GM12864 (cell line): ENCODE results near the gene PACRG.

Source experiments
- DNase-seq: peaks from one replicate; pipeline ENCODE4 v3.0.0-alpha.2; 2011; ENCODE audit warnings: low read depth
- H3K4me3 ChIP-seq: 2 replicates; pipeline ENCODE4 v1.5.1; 2011; ENCODE audit warnings: mild to moderate bottlenecking, low read depth, low read length, control low read depth
- TF ChIP-seq, protein P1 (sequence below): IDR thresholded peaks from 2 replicates; pipeline ENCODE4 v1.5.1; 2011; ENCODE audit warnings: low read depth, mild to moderate bottlenecking, moderate library complexity, low read length, control low read depth, inconsistent platforms; ENCODE audit errors: missing control alignments

PACRG gene

DNA sequence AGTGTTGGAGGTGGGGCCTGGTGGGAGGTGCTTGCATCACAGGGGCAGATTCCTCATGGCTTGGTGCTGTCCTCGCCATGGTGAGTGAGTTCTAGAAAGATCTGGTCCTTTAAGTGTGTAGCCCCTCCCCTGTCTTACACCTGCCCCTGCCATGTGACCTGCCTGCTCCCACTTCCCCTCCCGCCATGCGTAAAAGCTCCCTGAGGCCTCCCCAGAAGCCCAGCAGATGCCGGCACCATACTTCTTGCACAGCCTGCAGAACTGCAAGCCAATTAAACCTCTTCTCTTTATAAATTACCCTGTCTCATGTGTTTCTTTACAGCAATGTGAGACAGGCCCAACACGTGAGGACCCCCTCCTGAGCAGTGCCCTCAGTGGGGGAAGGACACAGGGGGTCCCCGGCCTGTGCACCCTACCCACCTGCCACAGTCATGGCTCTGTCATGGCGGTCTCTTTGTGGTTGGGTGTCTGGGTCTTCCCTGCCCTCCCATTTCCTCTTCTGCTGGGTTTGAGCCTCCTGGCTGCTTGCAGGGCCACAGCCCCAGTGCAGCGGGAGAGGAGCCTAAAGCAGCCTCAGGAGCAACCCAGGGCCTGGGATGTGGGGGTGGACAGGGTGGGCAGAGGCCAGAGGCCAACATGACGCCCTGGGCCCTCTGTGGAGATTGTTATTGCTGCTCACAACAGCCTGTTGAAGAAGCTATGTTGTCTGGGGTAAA is 599.5 kb downstream of the PACRG start:
- TF ChIP-seq, protein P1, sequence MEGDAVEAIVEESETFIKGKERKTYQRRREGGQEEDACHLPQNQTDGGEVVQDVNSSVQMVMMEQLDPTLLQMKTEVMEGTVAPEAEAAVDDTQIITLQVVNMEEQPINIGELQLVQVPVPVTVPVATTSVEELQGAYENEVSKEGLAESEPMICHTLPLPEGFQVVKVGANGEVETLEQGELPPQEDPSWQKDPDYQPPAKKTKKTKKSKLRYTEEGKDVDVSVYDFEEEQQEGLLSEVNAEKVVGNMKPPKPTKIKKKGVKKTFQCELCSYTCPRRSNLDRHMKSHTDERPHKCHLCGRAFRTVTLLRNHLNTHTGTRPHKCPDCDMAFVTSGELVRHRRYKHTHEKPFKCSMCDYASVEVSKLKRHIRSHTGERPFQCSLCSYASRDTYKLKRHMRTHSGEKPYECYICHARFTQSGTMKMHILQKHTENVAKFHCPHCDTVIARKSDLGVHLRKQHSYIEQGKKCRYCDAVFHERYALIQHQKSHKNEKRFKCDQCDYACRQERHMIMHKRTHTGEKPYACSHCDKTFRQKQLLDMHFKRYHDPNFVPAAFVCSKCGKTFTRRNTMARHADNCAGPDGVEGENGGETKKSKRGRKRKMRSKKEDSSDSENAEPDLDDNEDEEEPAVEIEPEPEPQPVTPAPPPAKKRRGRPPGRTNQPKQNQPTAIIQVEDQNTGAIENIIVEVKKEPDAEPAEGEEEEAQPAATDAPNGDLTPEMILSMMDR, result no peak
- no peak for DNase-seq

DNA sequence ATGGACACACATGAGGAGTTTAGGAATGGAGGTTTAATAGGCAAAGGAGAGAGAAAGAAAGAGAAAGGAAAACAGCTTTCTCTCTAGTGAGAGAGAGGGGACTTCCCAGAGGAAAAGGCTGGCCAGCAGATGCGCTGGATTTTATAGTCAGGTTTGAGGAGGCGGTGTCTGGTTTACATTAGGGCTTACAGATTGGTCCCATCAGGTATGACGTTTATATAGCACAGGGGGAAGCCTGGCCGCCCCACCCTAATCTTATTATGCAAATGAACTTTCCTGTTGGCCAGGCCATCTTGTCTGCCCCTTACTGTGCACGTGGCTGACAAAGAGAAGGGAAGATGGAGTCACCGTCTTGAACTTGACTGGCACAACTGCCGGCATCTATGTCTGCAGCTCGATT is 600.1 kb downstream of the PACRG start:
- TF ChIP-seq, protein P1, result no peak
- H3K4me3 ChIP-seq, result no peak overlapping the region
- DNase-seq, result no peak

More for the DNA sequence above, 599.5 kb downstream of the PACRG start:
- H3K4me3 ChIP-seq, result no peak overlapping the region

DNA sequence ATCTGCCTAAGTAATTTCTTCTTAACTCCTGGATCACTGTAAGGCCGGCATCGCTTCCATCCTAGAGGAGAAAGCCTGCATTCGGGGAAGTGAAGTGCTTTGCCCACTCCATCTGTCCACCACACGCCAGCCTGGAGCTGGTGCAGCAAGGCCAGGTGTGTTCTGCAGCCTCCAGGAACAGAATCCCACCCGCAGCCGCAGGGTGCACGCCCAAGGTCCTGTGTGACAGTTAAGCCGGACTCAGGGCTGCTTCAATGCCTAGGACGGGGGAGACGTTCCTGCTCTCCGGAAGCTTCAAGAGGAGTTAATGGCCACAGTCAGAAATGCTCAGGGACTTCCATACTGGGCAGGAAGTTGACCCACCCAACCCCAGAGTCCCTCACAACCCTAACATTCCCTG is 600.6 kb downstream of the PACRG start:
- TF ChIP-seq, protein P1, result no peak
- no peak overlapping the region for H3K4me3 ChIP-seq
- no peak for DNase-seq

DNA sequence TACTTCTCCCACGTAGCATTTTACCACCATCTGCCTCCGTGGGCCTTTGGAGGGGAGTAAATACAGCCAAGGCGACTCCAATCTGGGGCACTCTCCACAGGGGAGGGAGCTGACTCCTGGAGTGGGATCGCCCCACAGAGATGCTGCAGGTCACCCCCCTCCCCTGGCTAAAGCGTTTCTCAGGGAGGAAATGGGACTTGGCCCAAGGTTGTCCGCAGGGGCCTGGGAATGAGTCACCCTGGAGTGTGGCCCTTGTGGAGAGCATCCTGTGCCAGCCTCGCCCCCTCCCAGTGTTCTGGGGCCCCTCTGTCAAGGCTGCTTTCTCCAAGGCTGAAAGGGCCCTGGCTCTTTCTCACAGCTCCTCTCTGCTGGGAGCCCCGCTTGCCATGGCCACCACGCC is 602.2 kb downstream of the PACRG start:
- no peak overlapping the region for H3K4me3 ChIP-seq
- DNase-seq, result no peak
- TF ChIP-seq, protein P1, result no peak

DNA sequence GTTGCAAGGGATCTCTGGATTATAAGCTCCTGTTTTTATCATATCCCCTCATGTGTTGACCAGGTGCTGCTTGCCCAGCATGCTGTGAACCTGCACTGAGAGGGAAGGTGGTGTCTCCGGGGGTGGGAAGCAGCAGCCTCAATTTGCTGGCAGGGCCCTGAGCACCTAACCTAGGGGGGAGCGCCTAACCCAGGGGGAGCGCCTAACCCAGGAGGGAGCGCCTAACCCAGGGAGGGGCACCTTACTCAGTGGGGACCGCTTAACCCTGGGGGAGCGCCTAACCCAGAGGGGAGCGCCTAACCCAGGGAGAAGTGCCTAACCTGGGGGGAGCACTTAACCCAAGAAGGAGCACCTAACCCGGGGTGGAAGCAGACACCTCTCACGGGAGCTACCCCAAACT is 603.5 kb downstream of the PACRG start:
- no peak for DNase-seq
- no peak overlapping the region for H3K4me3 ChIP-seq
- TF ChIP-seq, protein P1, result no peak

DNA sequence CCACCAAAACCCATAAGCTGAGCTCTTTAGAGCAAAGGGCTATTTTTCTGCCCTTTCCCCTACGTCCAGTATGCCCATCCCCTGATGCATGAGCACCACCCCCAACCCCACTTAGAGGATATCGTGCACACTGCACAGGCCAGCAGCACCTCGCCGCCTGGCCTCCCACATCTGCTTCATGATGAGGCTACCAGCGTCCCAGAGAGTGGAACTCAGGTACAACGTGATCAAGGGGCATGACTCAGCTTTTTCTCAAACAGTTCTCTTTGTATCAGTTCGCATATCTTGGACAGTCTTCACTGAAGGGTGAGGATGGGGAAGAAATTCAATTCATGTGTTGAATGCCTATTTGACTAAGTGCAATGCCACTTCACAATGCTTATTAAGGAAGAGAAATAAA is 604.8 kb downstream of the PACRG start:
- TF ChIP-seq, protein P1, result no peak
- H3K4me3 ChIP-seq, result no peak overlapping the region
- DNase-seq, result no peak

DNA sequence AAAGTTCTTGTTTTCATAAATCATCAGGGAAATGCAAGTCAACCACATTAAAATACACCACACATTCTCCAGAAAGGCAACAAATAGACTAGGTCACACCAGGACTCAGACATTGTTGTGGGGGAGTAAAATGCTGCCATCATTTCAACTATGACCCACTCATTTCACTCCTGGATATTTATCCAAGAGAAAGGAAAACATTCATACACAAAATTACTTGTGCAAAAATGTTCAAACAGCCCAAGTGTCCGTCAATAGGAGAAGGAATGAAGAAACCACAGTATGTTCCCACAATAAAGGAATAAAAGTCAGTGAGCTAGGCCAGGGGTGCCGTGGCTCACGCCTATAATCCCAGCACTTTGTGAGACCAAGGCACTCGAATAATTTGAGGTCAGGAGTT is 605.3 kb downstream of the PACRG start:
- DNase-seq, result no peak
- TF ChIP-seq, protein P1, result no peak
- no peak overlapping the region for H3K4me3 ChIP-seq
